ENCODE data around the gene CCDC112. TPM values are rescaled to one million over a fixed set of nuclear protein-coding genes. Genes with fewer than 3 reads are reported as not detected.

Gene CCDC112
- total RNA-seq, 1 experiment from 2014 or later, result 13.4 TPM

DNA sequence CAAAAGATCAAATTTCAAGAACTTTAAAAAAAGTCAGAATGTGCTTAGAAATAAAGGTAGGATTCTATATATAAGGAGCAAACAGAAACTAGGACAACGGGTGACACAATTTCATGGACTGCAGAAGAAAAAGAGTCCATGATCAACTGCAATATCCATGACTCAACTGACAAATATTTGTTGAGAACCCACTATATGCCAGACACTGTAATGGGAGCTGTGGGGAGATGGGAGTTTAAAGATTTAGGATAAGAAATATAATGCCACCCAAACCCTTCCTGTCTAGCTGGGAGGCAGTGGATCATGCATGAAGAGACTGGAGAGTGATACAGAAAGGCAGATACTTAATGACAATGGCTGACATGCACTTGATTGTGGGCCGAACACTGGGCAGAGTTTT lies 27.6 kb upstream of the CCDC112 start:
- Histone ChIP-seq H3K9me3 (ENCODE audit: low read depth, low read length, poor library complexity, severe bottlenecking) (no peaks in the 10 kb centered on the region), H3K27ac (ENCODE audit: low read depth, low read length, poor library complexity, severe bottlenecking) (no peak overlapping the region), H3K27me3 (replicated peaks; ENCODE audit: insufficient read depth, low read depth, low read length, poor library complexity) (peaks cover 3% of the 10 kb centered on the region), H3K4me3 (ENCODE audit: low read depth, low read length, poor library complexity, severe bottlenecking) (no peak overlapping the region), H3K36me3 (ENCODE audit: insufficient read depth, low read length, poor library complexity, severe bottlenecking) (no peaks in the 10 kb centered on the region), H3K4me1 (ENCODE audit: insufficient read depth, low read length, poor library complexity, severe bottlenecking) (no peaks in the 10 kb centered on the region)
- ChIA-PET POLR2A (ENCODE audit: low non-redundant PET) (no interaction called here), CTCF (no interaction called here)
- no peak for TF ChIP-seq EZH2 (IDR thresholded peaks at IDR 0.05; ENCODE audit: borderline replicate concordance, low read depth, low read length, poor library complexity, severe bottlenecking)
- TF ChIP-seq, protein P1, sequence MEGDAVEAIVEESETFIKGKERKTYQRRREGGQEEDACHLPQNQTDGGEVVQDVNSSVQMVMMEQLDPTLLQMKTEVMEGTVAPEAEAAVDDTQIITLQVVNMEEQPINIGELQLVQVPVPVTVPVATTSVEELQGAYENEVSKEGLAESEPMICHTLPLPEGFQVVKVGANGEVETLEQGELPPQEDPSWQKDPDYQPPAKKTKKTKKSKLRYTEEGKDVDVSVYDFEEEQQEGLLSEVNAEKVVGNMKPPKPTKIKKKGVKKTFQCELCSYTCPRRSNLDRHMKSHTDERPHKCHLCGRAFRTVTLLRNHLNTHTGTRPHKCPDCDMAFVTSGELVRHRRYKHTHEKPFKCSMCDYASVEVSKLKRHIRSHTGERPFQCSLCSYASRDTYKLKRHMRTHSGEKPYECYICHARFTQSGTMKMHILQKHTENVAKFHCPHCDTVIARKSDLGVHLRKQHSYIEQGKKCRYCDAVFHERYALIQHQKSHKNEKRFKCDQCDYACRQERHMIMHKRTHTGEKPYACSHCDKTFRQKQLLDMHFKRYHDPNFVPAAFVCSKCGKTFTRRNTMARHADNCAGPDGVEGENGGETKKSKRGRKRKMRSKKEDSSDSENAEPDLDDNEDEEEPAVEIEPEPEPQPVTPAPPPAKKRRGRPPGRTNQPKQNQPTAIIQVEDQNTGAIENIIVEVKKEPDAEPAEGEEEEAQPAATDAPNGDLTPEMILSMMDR (conservative IDR thresholded peaks at IDR 0.05; ENCODE audit: low read depth, low read length), result no peak
- no TSS peak for BruUV-seq (replicated peaks)
- intact Hi-C loops (cut with micrococcal nuclease; ENCODE audit: unreplicated experiment), result no loop called here
- no peak for DNase-seq (ENCODE audit: low spot score)

DNA sequence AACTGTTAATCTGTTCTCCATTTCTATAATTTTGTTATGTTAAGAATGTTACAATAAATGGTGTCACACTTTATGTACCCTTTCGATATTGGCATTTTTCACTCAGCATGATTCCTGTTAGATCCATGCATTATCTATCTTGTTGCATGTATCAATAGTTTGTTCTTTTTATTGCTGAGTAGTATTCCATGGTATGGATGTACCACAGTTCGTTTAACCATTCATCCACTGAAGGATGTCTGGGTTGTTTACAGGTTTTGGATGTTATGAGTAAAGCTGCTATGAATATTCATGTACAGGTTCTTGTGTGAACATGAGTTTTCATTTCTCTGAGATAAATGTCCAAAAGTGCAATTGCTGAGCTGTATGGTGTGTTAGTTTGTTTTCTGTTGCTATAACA lies 26.3 kb upstream of the CCDC112 start:
- no peak for DNase-seq (ENCODE audit: low spot score)
- H3K9me3 ChIP-seq (ENCODE audit: low read depth, low read length, poor library complexity, severe bottlenecking), result no peaks in the 10 kb centered on the region
- no TSS peak for BruUV-seq (replicated peaks)
- intact Hi-C loops (cut with micrococcal nuclease; ENCODE audit: unreplicated experiment), result no loop called here
- H3K36me3 ChIP-seq (ENCODE audit: insufficient read depth, low read length, poor library complexity, severe bottlenecking), result no peaks in the 10 kb centered on the region
- no peaks in the 10 kb centered on the region for H3K4me1 ChIP-seq (ENCODE audit: insufficient read depth, low read length, poor library complexity, severe bottlenecking)
- TF ChIP-seq, protein P1 (conservative IDR thresholded peaks at IDR 0.05; ENCODE audit: low read depth, low read length), result no peak
- no peak for TF ChIP-seq EZH2 (IDR thresholded peaks at IDR 0.05; ENCODE audit: borderline replicate concordance, low read depth, low read length, poor library complexity, severe bottlenecking)
- peaks cover 9% of the 10 kb centered on the region for H3K27me3 ChIP-seq (replicated peaks; ENCODE audit: insufficient read depth, low read depth, low read length, poor library complexity)
- ChIA-PET CTCF (no interaction called here), POLR2A (ENCODE audit: low non-redundant PET) (no interaction called here)
- no peak overlapping the region for H3K27ac ChIP-seq (ENCODE audit: low read depth, low read length, poor library complexity, severe bottlenecking)
- H3K4me3 ChIP-seq (ENCODE audit: low read depth, low read length, poor library complexity, severe bottlenecking), result no peak overlapping the region

DNA sequence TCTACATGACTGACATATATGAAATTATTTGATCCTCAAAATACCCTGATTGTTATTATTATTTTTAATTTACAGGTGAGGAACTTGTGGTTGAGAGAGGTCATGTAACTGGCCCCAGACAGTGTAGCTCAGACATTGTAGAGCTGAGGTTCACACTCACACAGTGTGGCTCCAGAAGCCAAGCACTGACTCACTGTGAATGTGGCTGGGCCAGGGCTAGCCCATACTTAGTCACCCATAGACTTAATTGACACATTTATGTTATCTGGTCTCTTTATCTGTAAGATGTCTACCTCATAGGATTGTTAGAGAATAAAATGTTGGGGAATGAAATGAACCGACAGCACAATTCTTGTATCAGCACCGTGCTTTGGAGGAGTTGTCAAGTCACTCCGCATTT lies 24.9 kb upstream of the CCDC112 start:
- Histone ChIP-seq H3K9me3 (ENCODE audit: low read depth, low read length, poor library complexity, severe bottlenecking) (no peaks in the 10 kb centered on the region), H3K4me1 (ENCODE audit: insufficient read depth, low read length, poor library complexity, severe bottlenecking) (no peaks in the 10 kb centered on the region), H3K27me3 (replicated peaks; ENCODE audit: insufficient read depth, low read depth, low read length, poor library complexity) (peaks cover 9% of the 10 kb centered on the region), H3K36me3 (ENCODE audit: insufficient read depth, low read length, poor library complexity, severe bottlenecking) (no peaks in the 10 kb centered on the region), H3K4me3 (ENCODE audit: low read depth, low read length, poor library complexity, severe bottlenecking) (no peak overlapping the region), H3K27ac (ENCODE audit: low read depth, low read length, poor library complexity, severe bottlenecking) (no peak overlapping the region)
- no peak for DNase-seq (ENCODE audit: low spot score)
- TF ChIP-seq, protein P1 (conservative IDR thresholded peaks at IDR 0.05; ENCODE audit: low read depth, low read length), result no peak
- TF ChIP-seq EZH2 (IDR thresholded peaks at IDR 0.05; ENCODE audit: borderline replicate concordance, low read depth, low read length, poor library complexity, severe bottlenecking), result no peak
- ChIA-PET POLR2A (ENCODE audit: low non-redundant PET) (no interaction called here), CTCF (no interaction called here)
- intact Hi-C loops (cut with micrococcal nuclease; ENCODE audit: unreplicated experiment), result no loop called here
- BruUV-seq (replicated peaks), result no TSS peak

Data from A673 (cell line).